ENCODE data around the gene SFT2D3. TPM values are rescaled to one million over a fixed set of nuclear protein-coding genes. Genes with fewer than 3 reads are reported as not detected.
A peak's percentile ranks its signal among the peaks of the same experiment; 100 is the strongest.

Gene SFT2D3
- total RNA-seq, 1 experiment from 2014 or later, result 4.7 TPM

DNA sequence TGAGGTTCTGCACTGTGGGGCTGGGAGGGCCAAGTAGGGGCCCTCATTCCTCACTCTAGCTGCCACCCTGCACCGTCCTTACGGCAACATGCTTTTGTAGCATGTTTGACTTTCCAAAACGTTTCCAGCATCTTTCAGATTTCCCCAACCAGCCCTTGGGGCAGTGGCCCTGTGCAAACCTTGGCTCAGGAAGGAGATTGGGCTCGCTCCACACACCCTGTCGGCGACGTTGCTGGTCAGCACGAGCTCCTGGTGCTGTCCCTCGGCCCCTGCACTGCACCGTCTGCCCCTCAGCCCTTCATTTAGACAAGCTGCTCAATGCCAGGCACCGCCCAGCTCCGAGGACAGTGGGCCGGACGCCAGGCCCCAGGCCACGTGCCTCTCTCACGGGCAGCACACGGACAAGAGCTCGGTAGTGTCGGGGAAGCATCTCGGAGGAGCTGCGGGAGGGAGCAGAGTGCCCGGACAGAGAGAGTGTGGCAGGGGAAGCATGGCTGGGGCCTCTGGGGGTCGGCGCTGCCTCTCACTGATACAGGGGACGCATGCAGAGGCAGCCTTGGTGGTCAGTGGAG lies 48.4 kb upstream of the SFT2D3 start:
- H3K9me3 Mint-ChIP-seq, result no peaks in the 10 kb centered on the region
- H3K79me2 ChIP-seq (ENCODE audit: insufficient read depth, low read length), result no peaks in the 10 kb centered on the region
- H3K9ac ChIP-seq (ENCODE audit: extremely low read depth, insufficient read length, low read length), result no peak overlapping the region
- H3K56ac ChIP-seq (ENCODE audit: insufficient read length, low read depth, low read length), result no peak overlapping the region
- H3K23me2 ChIP-seq (ENCODE audit: insufficient read length, low read depth, low read length, poor library complexity, severe bottlenecking), result peaks cover 4% of the 10 kb centered on the region
- H4K91ac ChIP-seq (ENCODE audit: insufficient read length, low read depth, low read length), result no peak overlapping the region
- no peak overlapping the region for H3K4ac ChIP-seq (ENCODE audit: low read depth, low read length)
- no peaks in the 10 kb centered on the region for H3K27me3 ChIP-seq (ENCODE audit: insufficient read depth, low read length)
- H2AFZ ChIP-seq (ENCODE audit: low read length), result no peak overlapping the region
- peaks cover 5% of the 10 kb centered on the region for H3K27me3 Mint-ChIP-seq (ENCODE audit: low read depth)
- no peak overlapping the region for H3K23ac ChIP-seq (ENCODE audit: insufficient read length, low read depth, low read length)
- no peaks in the 10 kb centered on the region for H3K4me1 ChIP-seq (ENCODE audit: insufficient read depth, low read length)
- H3K9me3 ChIP-seq (ENCODE audit: control insufficient read depth, low read depth, low read length), result no peaks in the 10 kb centered on the region
- H3K79me1 ChIP-seq (ENCODE audit: insufficient read depth, low read depth, low read length, poor library complexity, severe bottlenecking), result no peaks in the 10 kb centered on the region
- no CpG with 5 or more reads among the region's 25 CpGs for WGBS (ENCODE audit: extremely low coverage, insufficient read length, low lambda C conversion rate)
- peaks cover 13 to 23% of the 10 kb centered on the region in 2 experiments for H3K4me1 Mint-ChIP-seq
- no peak overlapping the region; a peak in 1 of 5 replicates for H3K4me3 Mint-ChIP-seq
- DNase-seq, result no peak
- no peak overlapping the region; the same call in 1 of the 2 replicates for H3K14ac ChIP-seq (ENCODE audit: insufficient read depth, low read length)
- H2BK12ac ChIP-seq (ENCODE audit: insufficient read length, low read depth, low read length), result no peak overlapping the region
- no peaks in the 10 kb centered on the region for H3K36me3 Mint-ChIP-seq (ENCODE audit: insufficient read depth in 1 of 3, low read depth in 3 of 3)
- TF ChIP-seq, protein P1, sequence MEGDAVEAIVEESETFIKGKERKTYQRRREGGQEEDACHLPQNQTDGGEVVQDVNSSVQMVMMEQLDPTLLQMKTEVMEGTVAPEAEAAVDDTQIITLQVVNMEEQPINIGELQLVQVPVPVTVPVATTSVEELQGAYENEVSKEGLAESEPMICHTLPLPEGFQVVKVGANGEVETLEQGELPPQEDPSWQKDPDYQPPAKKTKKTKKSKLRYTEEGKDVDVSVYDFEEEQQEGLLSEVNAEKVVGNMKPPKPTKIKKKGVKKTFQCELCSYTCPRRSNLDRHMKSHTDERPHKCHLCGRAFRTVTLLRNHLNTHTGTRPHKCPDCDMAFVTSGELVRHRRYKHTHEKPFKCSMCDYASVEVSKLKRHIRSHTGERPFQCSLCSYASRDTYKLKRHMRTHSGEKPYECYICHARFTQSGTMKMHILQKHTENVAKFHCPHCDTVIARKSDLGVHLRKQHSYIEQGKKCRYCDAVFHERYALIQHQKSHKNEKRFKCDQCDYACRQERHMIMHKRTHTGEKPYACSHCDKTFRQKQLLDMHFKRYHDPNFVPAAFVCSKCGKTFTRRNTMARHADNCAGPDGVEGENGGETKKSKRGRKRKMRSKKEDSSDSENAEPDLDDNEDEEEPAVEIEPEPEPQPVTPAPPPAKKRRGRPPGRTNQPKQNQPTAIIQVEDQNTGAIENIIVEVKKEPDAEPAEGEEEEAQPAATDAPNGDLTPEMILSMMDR (conservative IDR thresholded peaks at IDR 0.05), result no peak
- H3T11ph ChIP-seq (ENCODE audit: low read length), result no peak overlapping the region
- H4K8ac ChIP-seq (replicated peaks; ENCODE audit: insufficient read length, low read depth, low read length), result no peak overlapping the region
- H3K27ac Mint-ChIP-seq, result peak overlapping the region in 1 of 3 experiments; percentile 57; a peak in 1 of 7 replicates
- no peak overlapping the region for H2BK5ac ChIP-seq (ENCODE audit: insufficient read length, low read length)
- H2AK5ac ChIP-seq (ENCODE audit: insufficient read length, low read length), result no peak overlapping the region
- no peaks in the 10 kb centered on the region for H4K20me1 ChIP-seq (ENCODE audit: control insufficient read depth, insufficient read depth, insufficient read length)
- H4K5ac ChIP-seq (ENCODE audit: insufficient read length, low read depth, low read length), result no peak overlapping the region
- no peak overlapping the region for H3K18ac ChIP-seq (ENCODE audit: insufficient read length, low read depth, low read length)
- H3K4me2 ChIP-seq (ENCODE audit: insufficient read depth, insufficient read length, low read length), result no peak overlapping the region
- H2BK20ac ChIP-seq (ENCODE audit: low read depth, low read length, poor library complexity, severe bottlenecking), result no peak overlapping the region
- no peak overlapping the region for H2BK120ac ChIP-seq (ENCODE audit: low read depth, low read length, poor library complexity, severe bottlenecking)
- no peak overlapping the region for H3K27ac ChIP-seq (ENCODE audit: insufficient read length, low read depth, low read length)
- H2BK15ac ChIP-seq (ENCODE audit: low read depth, low read length), result no peak overlapping the region

Measured in H9 (cell line).